ENCODE data around the gene SERPINB6. TPM values are rescaled to one million over a fixed set of nuclear protein-coding genes. Genes with fewer than 3 reads are reported as not detected.
"Not testable (repeated sequence)": the region's sequence is repeated elsewhere in the genome, so short reads cannot be mapped to it uniquely, and the experiment has no call there.

Gene SERPINB6
- total RNA-seq, 1 donor = 96.3 TPM

- TF ChIP-seq CTCF (IDR thresholded peaks at IDR 0.05; ENCODE audit: insufficient read depth, low read depth, low read length) = no peak
- H3K4me3 ChIP-seq (ENCODE audit: low read depth, low read length) = no peak overlapping the region
Measured at GRCh38 chr6:2977290-2977689, 5.9 kb upstream of the SERPINB6 start.

GRCh38 chr6:2976571-2977085 is 5.3 kb upstream of the SERPINB6 start:
- DNase-seq (ENCODE audit: low read depth) = peak; percentile 81

More at GRCh38 chr6:2977290-2977689, 5.9 kb upstream of the SERPINB6 start:
- no peak for DNase-seq (ENCODE audit: low read depth)

GRCh38 chr6:2976060-2976459 is 4.7 kb upstream of the SERPINB6 start:
- H3K4me3 ChIP-seq (ENCODE audit: low read depth, low read length) = no peak overlapping the region
- no peak for DNase-seq (ENCODE audit: low read depth)
- no peak for TF ChIP-seq CTCF (IDR thresholded peaks at IDR 0.05; ENCODE audit: insufficient read depth, low read depth, low read length)

More at GRCh38 chr6:2976571-2977085, 5.3 kb upstream of the SERPINB6 start:
- no peak overlapping the region for H3K4me3 ChIP-seq (ENCODE audit: low read depth, low read length)
- no peak for TF ChIP-seq CTCF (IDR thresholded peaks at IDR 0.05; ENCODE audit: insufficient read depth, low read depth, low read length)

- DNase-seq (ENCODE audit: low read depth) = peak; percentile 66
- H3K4me3 ChIP-seq (ENCODE audit: low read depth, low read length) = no peak overlapping the region
- TF ChIP-seq CTCF (IDR thresholded peaks at IDR 0.05; ENCODE audit: insufficient read depth, low read depth, low read length) = no peak
Measured at GRCh38 chr6:2973676-2974075, 2.3 kb upstream of the SERPINB6 start.

GRCh38 chr6:2973180-2973579 is 1.8 kb upstream of the SERPINB6 start:
- not testable (repeated sequence) for DNase-seq (ENCODE audit: low read depth); H3K4me3 ChIP-seq (ENCODE audit: low read depth, low read length)

- DNase-seq (ENCODE audit: low read depth); H3K4me3 ChIP-seq (ENCODE audit: low read depth, low read length): not testable (repeated sequence)
Measured at GRCh38 chr6:2972685-2973084, 1.3 kb upstream of the SERPINB6 start.

GRCh38 chr6:2972219-2972487 is 786 bp upstream of the SERPINB6 start:
- H3K4me3 ChIP-seq (ENCODE audit: low read depth, low read length) = peak overlapping the region; percentile 63
- DNase-seq (ENCODE audit: low read depth) = not testable (repeated sequence)

- peak; percentile 51 for DNase-seq (ENCODE audit: low read depth)
- no peak for TF ChIP-seq CTCF (IDR thresholded peaks at IDR 0.05; ENCODE audit: insufficient read depth, low read depth, low read length)
Measured at GRCh38 chr6:2970753-2971419, 481 bp downstream of the SERPINB6 start.

More at GRCh38 chr6:2970753-2971419, 481 bp downstream of the SERPINB6 start:
- H3K4me3 ChIP-seq (ENCODE audit: low read depth, low read length) = peak overlapping the region; percentile 63
